Measurements from ENCODE around the gene SLC37A1.

DNA sequence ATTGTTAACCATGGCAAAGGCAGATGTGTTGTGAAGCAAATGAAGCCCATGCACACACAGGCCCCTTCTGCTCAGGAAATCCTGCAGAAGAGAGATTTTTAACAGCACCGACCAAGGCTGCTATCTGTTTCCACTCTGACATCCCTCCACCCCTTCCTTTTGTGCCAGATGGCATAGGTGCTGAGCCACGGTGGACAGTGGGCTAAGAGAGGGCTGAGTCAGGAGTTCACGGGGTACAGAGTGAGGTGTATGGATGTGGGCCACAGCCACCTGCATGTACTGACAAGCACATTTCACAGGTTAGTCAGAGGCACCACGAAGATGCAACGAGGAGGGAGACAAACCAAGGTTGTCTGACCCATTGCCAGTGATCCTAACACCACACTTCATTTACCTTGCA lies 27.1 kb upstream of the SLC37A1 start:
- TF ChIP-seq, protein P1, sequence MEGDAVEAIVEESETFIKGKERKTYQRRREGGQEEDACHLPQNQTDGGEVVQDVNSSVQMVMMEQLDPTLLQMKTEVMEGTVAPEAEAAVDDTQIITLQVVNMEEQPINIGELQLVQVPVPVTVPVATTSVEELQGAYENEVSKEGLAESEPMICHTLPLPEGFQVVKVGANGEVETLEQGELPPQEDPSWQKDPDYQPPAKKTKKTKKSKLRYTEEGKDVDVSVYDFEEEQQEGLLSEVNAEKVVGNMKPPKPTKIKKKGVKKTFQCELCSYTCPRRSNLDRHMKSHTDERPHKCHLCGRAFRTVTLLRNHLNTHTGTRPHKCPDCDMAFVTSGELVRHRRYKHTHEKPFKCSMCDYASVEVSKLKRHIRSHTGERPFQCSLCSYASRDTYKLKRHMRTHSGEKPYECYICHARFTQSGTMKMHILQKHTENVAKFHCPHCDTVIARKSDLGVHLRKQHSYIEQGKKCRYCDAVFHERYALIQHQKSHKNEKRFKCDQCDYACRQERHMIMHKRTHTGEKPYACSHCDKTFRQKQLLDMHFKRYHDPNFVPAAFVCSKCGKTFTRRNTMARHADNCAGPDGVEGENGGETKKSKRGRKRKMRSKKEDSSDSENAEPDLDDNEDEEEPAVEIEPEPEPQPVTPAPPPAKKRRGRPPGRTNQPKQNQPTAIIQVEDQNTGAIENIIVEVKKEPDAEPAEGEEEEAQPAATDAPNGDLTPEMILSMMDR (IDR thresholded peaks at IDR 0.05): no peak
- TF ChIP-seq ZFX (IDR thresholded peaks at IDR 0.05; ENCODE audit: borderline replicate concordance): no peak

All from 22Rv1 (cell line).